GM23248 (cell line): ENCODE results near the gene ENTR1. TPM values are rescaled to one million over a fixed set of nuclear protein-coding genes. Genes with fewer than 3 reads are reported as not detected.

Experiments used
- DNase-seq: peaks from one replicate; pipeline ENCODE4 v3.0.0-alpha.2; 2015
- H2AFZ ChIP-seq: fragments of 200-600 bp; sonication (generic); 2 replicates; pipeline ENCODE4 v1.6.1; 2016; ENCODE audit warnings: antibody characterized with exemption
- H3F3A ChIP-seq: fragments of 200-600 bp; sonication (generic); 2 replicates; pipeline ENCODE4 v1.6.1; 2016; ENCODE audit warnings: mild to moderate bottlenecking, antibody characterized with exemption, mixed run types; ENCODE audit not compliant: insufficient read depth
- H3K27ac ChIP-seq: fragments of 200-600 bp; sonication (generic); 2 replicates; pipeline ENCODE4 v1.5.1; 2016; ENCODE audit warnings: mild to moderate bottlenecking
- H3K27me3 ChIP-seq: fragments of 200-600 bp; sonication (generic); replicated peaks from 2 replicates; pipeline ENCODE4 v1.6.1; 2016; ENCODE audit warnings: mild to moderate bottlenecking; ENCODE audit not compliant: insufficient read depth
- H3K36me3 ChIP-seq: fragments of 200-600 bp; sonication (generic); 2 replicates; pipeline ENCODE4 v1.6.1; 2016; ENCODE audit warnings: low read depth, mild to moderate bottlenecking
- H3K4me1 ChIP-seq: fragments of 200-600 bp; sonication (generic); 2 replicates; pipeline ENCODE4 v1.6.1; 2016; ENCODE audit warnings: mild to moderate bottlenecking; ENCODE audit not compliant: insufficient read depth
- H3K4me2 ChIP-seq: fragments of 200-600 bp; sonication (generic); one replicate; pipeline ENCODE4 v1.6.1; 2016; ENCODE audit warnings: mild to moderate bottlenecking; ENCODE audit not compliant: unreplicated experiment
- H3K4me3 ChIP-seq: fragments of 200-600 bp; sonication (generic); 2 replicates; pipeline ENCODE4 v1.5.1; 2016; ENCODE audit warnings: mild to moderate bottlenecking
- H3K79me2 ChIP-seq: fragments of 200-600 bp; sonication (generic); 2 replicates; pipeline ENCODE4 v1.6.1; 2016; ENCODE audit warnings: mild to moderate bottlenecking; ENCODE audit not compliant: insufficient read depth
- H3K9ac ChIP-seq: fragments of 200-600 bp; sonication (generic); 2 replicates; pipeline ENCODE4 v1.6.1; 2016; ENCODE audit warnings: mild to moderate bottlenecking
- H3K9me2 ChIP-seq: fragments of 200-600 bp; sonication (generic); 2 replicates; pipeline ENCODE4 v1.6.1; 2016; ENCODE audit warnings: mixed run types, mild to moderate bottlenecking, moderate library complexity; ENCODE audit not compliant: insufficient read depth
- H3K9me3 ChIP-seq: fragments of 200-600 bp; sonication (generic); one replicate; pipeline ENCODE4 v1.6.1; 2017; ENCODE audit warnings: low read depth
- H4K20me1 ChIP-seq: fragments of 200-600 bp; sonication (generic); 2 replicates; pipeline ENCODE4 v1.6.0; 2016; ENCODE audit not compliant: insufficient read depth
- EZH2 ChIP-seq: fragments of 200-600 bp; sonication (generic); IDR thresholded peaks from 2 replicates; pipeline ENCODE4 v1.6.1; 2018; ENCODE audit warnings: antibody characterized with exemption, mild to moderate bottlenecking; ENCODE audit not compliant: insufficient read depth, poor library complexity, severe bottlenecking
- EZH2phosphoT487 ChIP-seq: fragments of 200-600 bp; sonication (generic); IDR thresholded peaks from 2 replicates; pipeline ENCODE4 v1.6.1; 2018; ENCODE audit warnings: antibody characterized with exemption, moderate library complexity, mild to moderate bottlenecking, low read depth; ENCODE audit not compliant: insufficient read depth
- WGBS, 2 experiments: methylation state at CpG; one replicate each; pipeline ENCODE4 v1.1.6; 2015 to 2017; ENCODE audit warnings: low lambda C conversion rate in 2 of 2, low coverage in 1 of 2; ENCODE audit errors: missing lambda C conversion rate in 2 of 2; 5-methylcytosine and 5-hydroxymethylcytosine counted together
- in situ Hi-C: fragments of 300-500 bp; cut with MboI; formaldehyde crosslinking; loops from 2 replicates; pipeline ENCODE4 v1.15.0; 2020
- polyA plus RNA-seq: library from polyadenylated mRNA; unstranded; fragments of >200 nt; fragmentation: Nextera tagmentation; extraction: Ambion mirVana; gene quantifications from 2 replicates; pipeline ENCODE4 v1.2.1, GENCODE V29; 2016
- total RNA-seq: library from RNA; depleted of rRNA; stranded (reverse); fragments of >200 nt; shearing (Covaris generic); gene quantifications from 2 replicates; pipeline ENCODE4 v1.2.3, GENCODE V29; 2014

Gene ENTR1
- total and polyA plus RNA-seq, 2 experiments from 2014 or later = 11.2 to 36.4 TPM

DNA sequence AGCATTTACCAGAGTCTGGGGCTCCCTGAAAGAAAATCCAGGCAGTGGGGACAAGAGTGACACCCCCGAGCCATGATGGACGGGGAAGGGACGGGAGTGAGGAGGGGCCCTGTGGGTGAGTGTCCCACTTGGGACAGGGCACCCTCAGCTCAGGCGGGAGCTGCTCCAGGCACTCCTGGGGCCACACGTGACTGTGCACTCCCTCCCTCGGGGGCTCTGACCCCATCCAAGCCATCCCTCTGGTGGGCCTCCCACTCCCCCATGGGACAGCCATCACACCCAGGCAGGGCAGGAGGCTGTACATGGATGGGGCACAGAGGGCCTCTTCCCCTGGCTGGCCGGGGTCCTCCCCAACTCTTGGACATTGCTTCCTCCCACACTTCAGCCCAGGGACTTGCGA is 34.0 kb downstream of the ENTR1 start:
- WGBS, 2 experiments = 55 to 57% methylated on average over 5 to 8 of the region's 8 CpGs
- TF ChIP-seq EZH2phosphoT487 (no peak), EZH2 (no peak)
- H3K4me3 ChIP-seq = no peak overlapping the region
- H3F3A ChIP-seq = no peaks in the 10 kb centered on the region
- no peaks in the 10 kb centered on the region for H3K9me3 ChIP-seq
- H3K9ac ChIP-seq = no peak overlapping the region
- no peaks in the 10 kb centered on the region for H4K20me1 ChIP-seq
- H2AFZ ChIP-seq = no peak overlapping the region
- H3K4me1 ChIP-seq = peaks cover 11% of the 10 kb centered on the region; the same call in 1 of the 2 replicates
- no peak for DNase-seq
- H3K27ac ChIP-seq = no peak overlapping the region
- in situ Hi-C loops = no loop called here
- no peaks in the 10 kb centered on the region for H3K36me3 ChIP-seq
- no peaks in the 10 kb centered on the region for H3K79me2 ChIP-seq
- no peaks in the 10 kb centered on the region for H3K9me2 ChIP-seq
- no peaks in the 10 kb centered on the region for H3K27me3 ChIP-seq
- no peak overlapping the region for H3K4me2 ChIP-seq

DNA sequence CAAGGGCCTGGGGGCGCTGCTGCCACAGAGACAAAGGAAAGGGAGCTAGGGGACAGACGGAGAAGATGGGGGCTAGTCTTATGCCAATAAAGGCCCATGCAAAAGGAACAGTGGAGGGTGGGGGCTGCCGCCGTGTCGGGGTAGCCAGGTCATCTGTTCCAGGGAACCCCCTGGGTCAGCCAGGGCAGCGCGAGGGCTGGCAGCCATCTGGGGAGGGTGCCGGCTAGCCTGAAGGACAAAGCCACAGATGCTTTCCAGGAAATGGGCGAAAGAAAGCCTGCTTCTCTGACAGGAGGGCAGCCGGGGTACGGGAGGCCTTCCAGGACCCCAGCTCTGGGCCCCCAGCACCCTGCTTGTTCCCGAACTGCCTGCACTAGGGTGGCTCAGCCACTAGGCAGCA is 35.3 kb downstream of the ENTR1 start:
- Histone ChIP-seq H3F3A (no peaks in the 10 kb centered on the region), H3K9ac (no peak overlapping the region), H3K9me3 (no peaks in the 10 kb centered on the region), H3K4me3 (no peak overlapping the region), H2AFZ (no peak overlapping the region), H3K27ac (no peak overlapping the region), H3K4me1 (peaks cover 11% of the 10 kb centered on the region; the same call in 1 of the 2 replicates), H3K27me3 (no peaks in the 10 kb centered on the region), H4K20me1 (no peaks in the 10 kb centered on the region), H3K36me3 (no peaks in the 10 kb centered on the region), H3K4me2 (no peak overlapping the region), H3K79me2 (no peaks in the 10 kb centered on the region), H3K9me2 (no peaks in the 10 kb centered on the region)
- TF ChIP-seq EZH2 (no peak), EZH2phosphoT487 (no peak)
- no peak for DNase-seq
- in situ Hi-C loops = no loop called here
- 92 to 95% methylated on average over 12 of the region's 12 CpGs for WGBS, 2 experiments

DNA sequence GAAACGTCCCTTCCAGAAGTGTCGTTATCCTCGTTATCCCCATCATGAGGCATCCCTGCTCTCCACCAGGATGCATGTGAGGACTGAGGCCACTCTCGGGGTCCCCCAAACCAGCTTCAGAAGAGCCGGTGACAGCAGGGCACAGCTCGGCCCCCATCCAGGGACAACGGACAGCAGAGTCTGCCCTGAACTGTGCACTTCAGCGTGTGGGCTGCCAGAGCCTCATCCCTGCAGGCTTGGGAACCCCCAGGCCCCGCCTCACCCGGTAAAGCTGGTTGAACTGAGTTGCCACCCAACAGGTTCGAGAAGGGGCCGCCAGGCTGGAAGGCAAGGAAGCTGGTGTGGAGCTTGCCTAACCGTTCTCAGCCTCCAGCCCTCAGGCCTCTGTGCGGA is 36.2 kb downstream of the ENTR1 start:
- Histone ChIP-seq H3K27ac (no peak overlapping the region), H3K36me3 (no peaks in the 10 kb centered on the region), H3K4me3 (no peak overlapping the region), H3K4me1 (peaks cover 11% of the 10 kb centered on the region; the same call in 1 of the 2 replicates), H3K27me3 (no peaks in the 10 kb centered on the region), H3K4me2 (no peak overlapping the region), H3K9ac (no peak overlapping the region), H3F3A (no peaks in the 10 kb centered on the region), H2AFZ (no peak overlapping the region), H4K20me1 (no peaks in the 10 kb centered on the region), H3K9me3 (no peaks in the 10 kb centered on the region), H3K79me2 (no peaks in the 10 kb centered on the region), H3K9me2 (no peaks in the 10 kb centered on the region)
- WGBS, 2 experiments = 68 to 73% methylated on average over 14 of the region's 14 CpGs
- DNase-seq = no peak
- in situ Hi-C loops = no loop called here
- TF ChIP-seq EZH2phosphoT487 (no peak), EZH2 (no peak)

DNA sequence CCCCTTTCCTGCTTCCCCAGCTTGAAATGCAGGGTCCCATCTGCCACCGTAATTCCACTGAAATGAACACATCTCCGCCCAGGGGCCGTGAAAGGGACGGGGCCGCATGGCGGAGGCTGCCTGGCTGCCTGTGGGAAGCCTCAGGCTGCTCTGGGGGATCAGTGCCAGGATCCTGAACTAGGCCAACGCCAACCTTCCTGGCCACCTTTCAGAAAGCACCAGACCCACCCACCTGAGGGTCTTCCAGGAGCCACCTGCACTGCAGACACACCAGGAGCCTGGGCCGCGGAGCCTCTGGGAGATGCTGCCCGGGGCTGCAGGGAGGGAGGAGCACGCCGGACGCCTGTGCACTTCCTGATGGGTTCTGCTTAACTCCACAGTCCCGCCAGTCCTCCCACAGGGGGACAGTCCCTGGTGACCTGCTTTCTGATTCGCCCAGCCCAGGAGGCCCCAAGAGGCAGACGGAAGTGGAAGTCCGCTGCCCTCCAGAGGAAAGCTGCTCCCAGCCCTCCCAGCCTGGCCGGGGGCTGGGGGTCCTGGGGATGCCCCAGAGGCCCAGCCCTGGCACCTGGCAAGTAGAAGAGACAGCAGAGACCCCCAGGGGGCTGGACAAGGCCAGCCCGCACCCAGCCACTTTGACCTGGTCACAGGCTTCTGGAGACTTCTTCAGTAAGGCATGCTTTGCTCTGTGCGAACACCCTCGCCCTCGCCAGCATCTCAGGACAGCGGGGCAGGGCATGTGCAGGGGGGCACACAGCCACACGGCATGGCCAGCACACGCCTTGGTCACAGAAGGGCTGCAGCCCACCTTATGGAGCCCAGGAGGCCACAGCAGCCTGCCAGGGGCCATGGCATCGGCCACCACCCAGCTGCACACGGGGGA is 36.9 kb downstream of the ENTR1 start, which contains the start of gene CARD9:
Gene CARD9, minus strand, starts transcription at position 370 of the 883 bp plus-strand sequence. CDS start 1,591 bp downstream, outside the sequence.
- Histone ChIP-seq H3K27ac (0 out of 2 replicates have a peak within 1 kb of the TSS, but pooled peaks have one; percentile 2), H3K9me3 (no peaks in the 10 kb centered on the region), H3F3A (no peaks in the 10 kb centered on the region), H3K4me3 (no peak within 1 kb of the TSS), H3K4me1 (peaks cover 11% of the 10 kb centered on the region; the same call in 1 of the 2 replicates), H3K4me2 (peak within 1 kb of the TSS; percentile 1), H3K79me2 (no peaks in the 10 kb centered on the region), H3K9me2 (no peaks in the 10 kb centered on the region), H3K27me3 (no peaks in the 10 kb centered on the region), H3K36me3 (no peaks in the 10 kb centered on the region), H3K9ac (peak within 1 kb of the TSS; percentile 31; the same call in 1 of the 2 replicates), H2AFZ (peak within 1 kb of the TSS; percentile 78), H4K20me1 (no peaks in the 10 kb centered on the region)
- in situ Hi-C loops = no loop called here
- WGBS, 2 experiments = 71 to 76% methylated on average over 27 of the region's 27 CpGs
- DNase-seq = no peak
- TF ChIP-seq EZH2phosphoT487 = no peak
- no peak for TF ChIP-seq EZH2
